GM12878 (cell line): ENCODE measurements around the gene FJX1. TPM values are rescaled to one million over a fixed set of nuclear protein-coding genes. Genes with fewer than 3 reads are reported as not detected.
A peak's percentile ranks its signal among the peaks of the same experiment; 100 is the strongest.

Source experiments
- ATAC-seq: fragments of 200-7000 bp; cut with Tn5 transposase; 3 replicates; pipeline ENCODE4 v1.9.1; 2020; ENCODE audit warnings: mild to moderate bottlenecking, moderate library complexity
- BruUV-seq: library from RNA; stranded (reverse); fragments of 400-500 nt; replicated peaks from 2 replicates; lab custom pipeline; 2021; lab: Mats Ljungman, UMichigan
- CTCF ChIA-PET: fragments of 300-600 bp; sonication (Branson Sonifier 250); formaldehyde crosslinking; extraction: SDS; loops from one replicate; lab custom pipeline; 2021; ENCODE audit warnings: inconsistent platforms; lab: Yijun Ruan, JAX
- POLR2A ChIA-PET: fragments of 350-600 bp; formaldehyde crosslinking; extraction: SDS; loops from one replicate; lab custom pipeline; 2021; ENCODE audit warnings: inconsistent platforms; lab: Charles Lee
- RAD21 ChIA-PET: fragments of 300-600 bp; sonication (Branson Sonifier 250); formaldehyde crosslinking; loops from one replicate; lab custom pipeline; 2023; ENCODE audit warnings: antibody characterized with exemption; ENCODE audit not compliant: unreplicated experiment; lab: Charles Lee
- SMC1A ChIA-PET: fragments of 300-600 bp; sonication (Branson Sonifier 250); formaldehyde crosslinking; loops from one replicate; lab custom pipeline; 2023; ENCODE audit not compliant: unreplicated experiment, uncharacterized antibody; lab: Charles Lee
- DNase-seq: peaks from one replicate; pipeline ENCODE4 v3.0.0-alpha.2; 2011; ENCODE audit warnings: low read depth, low spot score
- FAIRE-seq: peaks from 3 replicates; lab custom pipeline; 2011; peaks lifted over from hg19 to GRCh38; lab: Jason Lieb, UNC
- H2AFZ ChIP-seq: 2 replicates; pipeline ENCODE4 v1.6.0; 2011; ENCODE audit warnings: low read depth, low read length, control low read depth; ENCODE audit not compliant: control insufficient read depth
- H3K27ac ChIP-seq: 2 replicates; pipeline ENCODE4 v1.5.1; 2011; ENCODE audit warnings: control low read depth; ENCODE audit not compliant: control insufficient read depth, insufficient read depth
- H3K27me3 ChIP-seq, 2 experiments: replicated peaks in 1 of 2; 2 replicates each; pipeline versions ENCODE4 v1.6.0 to v1.6.1; 2011; ENCODE audit warnings: low read length in 1 of 2; ENCODE audit not compliant: control insufficient read depth in 2 of 2, insufficient read depth in 2 of 2
- H3K36me3 ChIP-seq, 2 experiments: 2 replicates each; pipeline ENCODE4 v1.5.1; 2011; ENCODE audit warnings: low read length in 1 of 2; ENCODE audit not compliant: control insufficient read depth in 2 of 2, insufficient read depth in 2 of 2
- H3K4me1 ChIP-seq: 2 replicates; pipeline ENCODE4 v1.6.1; 2011; ENCODE audit warnings: mild to moderate bottlenecking, low read length, moderate library complexity, mixed read lengths; ENCODE audit not compliant: control insufficient read depth, insufficient read depth
- H3K4me2 ChIP-seq: 2 replicates; pipeline ENCODE4 v1.6.0; 2011; ENCODE audit warnings: control low read depth; ENCODE audit not compliant: control insufficient read depth, insufficient read depth
- H3K4me3 ChIP-seq: fragments of 200-600 bp; sonication (generic); 2 replicates; pipeline ENCODE4 v1.5.1; 2016
- H3K79me2 ChIP-seq: 2 replicates; pipeline ENCODE4 v1.6.0; 2011; ENCODE audit warnings: low read length; ENCODE audit not compliant: control insufficient read depth, insufficient read depth
- H3K9ac ChIP-seq: 2 replicates; pipeline ENCODE4 v1.8.0; 2011; ENCODE audit warnings: low read length, control low read depth, mixed read lengths; ENCODE audit not compliant: control insufficient read depth, insufficient read depth
- H3K9me3 ChIP-seq: replicated peaks from 3 replicates; pipeline ENCODE4 v1.5.1; 2011; ENCODE audit warnings: mild to moderate bottlenecking, low read length; ENCODE audit not compliant: control insufficient read depth, insufficient read depth
- H4K20me1 ChIP-seq: 2 replicates; pipeline ENCODE4 v1.6.0; 2011; ENCODE audit not compliant: control insufficient read depth, insufficient read depth
- CHD1 ChIP-seq: IDR thresholded peaks from 2 replicates; pipeline ENCODE4 v1.6.1; 2012; ENCODE audit warnings: low read depth, low read length, improper control_type of control experiment
- ELK1 ChIP-seq: IDR thresholded peaks from 2 replicates; pipeline ENCODE4 v1.6.1; 2012; ENCODE audit warnings: low read depth, low read length, improper control_type of control experiment
- HCFC1 ChIP-seq: fragments of 150-350 bp; IDR thresholded peaks from 2 replicates; pipeline ENCODE4 v1.6.1; 2014; ENCODE audit warnings: low read length
- HDAC2 ChIP-seq: fragments of 200-600 bp; sonication (generic); IDR thresholded peaks from 2 replicates; pipeline ENCODE4 v1.6.1; 2017
- HSF1 ChIP-seq: fragments of 150-350 bp; IDR thresholded peaks from 2 replicates; pipeline ENCODE4 v1.6.1; 2014; ENCODE audit warnings: mild to moderate bottlenecking, low read depth, low read length
- IKZF1 ChIP-seq: fragments of 450-650 bp; conservative IDR thresholded peaks from 2 replicates; pipeline ENCODE4 v1.6.1; 2017; ENCODE audit warnings: antibody characterized with exemption, mild to moderate bottlenecking
- LARP7 ChIP-seq: fragments of 450-650 bp; IDR thresholded peaks from 2 replicates; pipeline ENCODE4 v1.6.1; 2017; ENCODE audit warnings: mild to moderate bottlenecking
- MYC ChIP-seq: IDR thresholded peaks from 2 replicates; pipeline ENCODE4 v1.6.1; 2011; ENCODE audit warnings: mild to moderate bottlenecking, low read length, moderate library complexity, inconsistent platforms; ENCODE audit not compliant: insufficient read depth, insufficient replicate concordance, insufficient read length, severe bottlenecking
- POLR2A ChIP-seq: IDR thresholded peaks from 2 replicates; pipeline ENCODE4 v1.6.1; 2011; ENCODE audit warnings: low read depth, mild to moderate bottlenecking, low read length
- RAD21 ChIP-seq: IDR thresholded peaks from 2 replicates; pipeline ENCODE4 v1.6.1; 2011; ENCODE audit warnings: mild to moderate bottlenecking, low read depth, low read length, moderate library complexity; ENCODE audit not compliant: insufficient read depth
- REST ChIP-seq: IDR thresholded peaks from 2 replicates; pipeline ENCODE4 v1.6.1; 2012; ENCODE audit warnings: mild to moderate bottlenecking, low read depth, low read length
- STAT3 ChIP-seq: IDR thresholded peaks from 2 replicates; pipeline ENCODE4 v1.6.1; 2011; ENCODE audit warnings: low read depth, low read length, improper control_type of control experiment
- TBL1XR1 ChIP-seq: IDR thresholded peaks from 2 replicates; pipeline ENCODE4 v1.6.1; 2012; ENCODE audit warnings: low read depth, low read length, improper control_type of control experiment
- TCF12 ChIP-seq: IDR thresholded peaks from 2 replicates; pipeline ENCODE4 v1.6.1; 2011; ENCODE audit warnings: low read depth, mild to moderate bottlenecking, low read length
- ZNF24 ChIP-seq: fragments of 450-650 bp; IDR thresholded peaks from 2 replicates; pipeline ENCODE4 v1.6.1; 2017; ENCODE audit warnings: antibody characterized with exemption, mild to moderate bottlenecking
- in situ Hi-C: fragments of 300-500 bp; cut with MboI; formaldehyde crosslinking; loops from 9 replicates; pipeline ENCODE4 v1.14.3; 2018; ENCODE audit warnings: mixed read lengths
- intact Hi-C: fragments of 100-400 bp; cut with micrococcal nuclease; formaldehyde crosslinking; loops from one replicate; pipeline ENCODE4 v1.14.2; 2022; ENCODE audit not compliant: unreplicated experiment
- polyA plus RNA-seq, 11 experiments: library from polyadenylated mRNA; depleted of rRNA in 4 of 11; unstranded in 6 of 11; stranded (reverse) in 5 of 11; fragments of >200 nt; fragmentation: Nextera tagmentation in 4 of 11; fragmentation: Illumina TruSeq in 1 of 11; extraction: Ambion mirVana in 4 of 11; extraction: Trizol in 1 of 11; gene quantifications; 1 replicate in 1 of 11; 2 replicates in 10 of 11; pipeline versions ENCODE4 v1.2.1 to v1.2.3, GENCODE V29; 2011 to 2016; ENCODE audit warnings: inconsistent platforms in 2 of 11, missing spikeins in 2 of 11, low read depth in 1 of 11
- total RNA-seq, 4 experiments: library from RNA; depleted of rRNA in 3 of 4; stranded (reverse); fragments of >200 nt in 3 of 4; fragmentation: Illumina TruSeq in 1 of 4; extraction: Trizol in 1 of 4; gene quantifications; 2 replicates each; pipeline versions ENCODE4 v1.2.1 to v1.2.3, GENCODE V29; 2013 to 2021
- TF ChIP-seq, protein P1 (sequence below): IDR thresholded peaks from 2 replicates; pipeline ENCODE4 v1.6.1; 2012; ENCODE audit warnings: low read depth, low read length, improper control_type of control experiment

Gene FJX1
- total and polyA plus RNA-seq, 10 of the 15 experiments (the other 5 are each of a cell fraction or from before 2014, with no cell fraction given), result 1.7 to 26.1 (median 10.0) TPM

DNA sequence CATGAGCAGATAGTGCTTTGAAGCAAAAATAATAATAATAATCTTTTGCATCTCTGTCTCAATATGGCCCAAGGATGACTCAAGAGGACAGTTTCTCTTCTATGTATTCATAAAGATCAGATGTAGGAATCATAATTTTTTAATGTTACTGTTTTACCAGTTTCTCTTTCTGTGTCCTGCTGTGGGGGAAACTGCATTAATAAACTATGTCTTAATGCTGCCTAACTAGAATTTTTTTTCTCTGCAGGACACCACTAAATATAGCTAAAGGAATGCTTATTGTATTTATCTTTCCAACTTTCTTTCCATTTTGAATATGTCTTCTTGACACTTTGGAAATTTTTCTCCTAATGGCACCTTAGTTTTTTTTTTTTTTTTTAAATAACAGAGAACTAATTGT, 6.5 kb downstream of the FJX1 start:
- in situ Hi-C loops, result loop anchor here (5.0 kb wide), 1 partner anchor 198 kb away; no protein-coding TSS in a partner anchor
- Histone ChIP-seq H3K79me2 (peaks cover 2% of the 10 kb centered on the region; the same call in 1 of the 2 replicates), H3K9me3 (no peaks in the 10 kb centered on the region)
- TF ChIP-seq LARP7, result no peak
- TF ChIP-seq, protein P1, sequence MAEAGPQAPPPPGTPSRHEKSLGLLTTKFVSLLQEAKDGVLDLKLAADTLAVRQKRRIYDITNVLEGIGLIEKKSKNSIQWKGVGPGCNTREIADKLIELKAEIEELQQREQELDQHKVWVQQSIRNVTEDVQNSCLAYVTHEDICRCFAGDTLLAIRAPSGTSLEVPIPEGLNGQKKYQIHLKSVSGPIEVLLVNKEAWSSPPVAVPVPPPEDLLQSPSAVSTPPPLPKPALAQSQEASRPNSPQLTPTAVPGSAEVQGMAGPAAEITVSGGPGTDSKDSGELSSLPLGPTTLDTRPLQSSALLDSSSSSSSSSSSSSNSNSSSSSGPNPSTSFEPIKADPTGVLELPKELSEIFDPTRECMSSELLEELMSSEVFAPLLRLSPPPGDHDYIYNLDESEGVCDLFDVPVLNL, result no peak
- TF ChIP-seq CHD1, result no peak
- no peak for TF ChIP-seq REST
- TF ChIP-seq TBL1XR1, result no peak
- no peak for TF ChIP-seq IKZF1
- TF ChIP-seq STAT3, result no peak
- TF ChIP-seq RAD21, result no peak
- no peak for TF ChIP-seq HCFC1
- no peak for TF ChIP-seq MYC
- TF ChIP-seq TCF12, result no peak
- TF ChIP-seq ZNF24, result no peak
- no peak for TF ChIP-seq HSF1
- TF ChIP-seq ELK1, result no peak
- no peak for TF ChIP-seq POLR2A
- no peak for TF ChIP-seq HDAC2

More for the DNA sequence above, 6.5 kb downstream of the FJX1 start:
- Histone ChIP-seq H3K9ac (no peak overlapping the region), H3K36me3 (no peaks in the 10 kb centered on the region), H3K27ac (no peak overlapping the region), H3K27me3 (no peaks in the 10 kb centered on the region; a peak in 1 of 4 replicates), H3K4me1 (peaks cover 3% of the 10 kb centered on the region; the same call in 1 of the 2 replicates), H3K4me2 (no peak overlapping the region), H3K4me3 (no peak overlapping the region), H2AFZ (no peak overlapping the region), H4K20me1 (no peaks in the 10 kb centered on the region)
- ChIA-PET SMC1A (interaction anchor here (1.5 to 2.2 kb wide), 3 partner anchors 14 to 197 kb away, joined by 5 to 7 read pairs (median 7); no protein-coding TSS in a partner anchor), POLR2A (no interaction called here), CTCF (interaction anchor here (0.6 to 1.4 kb wide), 5 partner anchors 9 to 507 kb away, joined by 3 to 5 read pairs (median 3); no protein-coding TSS in a partner anchor), RAD21 (interaction anchor here (1.0 kb wide), 1 partner anchor 197 kb away, joined by 4 read pairs; no protein-coding TSS in a partner anchor)
- no TSS peak for BruUV-seq
- intact Hi-C loops, result no loop called here
- ATAC-seq (peak; percentile 13; the same call in 2 of the 3 replicates), DNase-seq (no peak), FAIRE-seq (no peak)
